GM18499 (cell line): Measurements from ENCODE around the gene SEC23A.
A peak's percentile ranks its signal among the peaks of the same experiment; 100 is the strongest.
"Not testable (repeated sequence)": the region's sequence is repeated elsewhere in the genome, so short reads cannot be mapped to it uniquely, and the experiment has no call there.

Source experiments
- ATAC-seq: cut with Tn5 transposase; IDR thresholded peaks from one replicate; pipeline ENCODE4 v1.9.1; 2021; ENCODE audit warnings: moderate number of reproducible peaks; ENCODE audit not compliant: insufficient read depth, unreplicated experiment

The SEC23A gene

GRCh38 chr14:39094515-39094914, 8.5 kb downstream of the SEC23A start:
- ATAC-seq, result no peak

GRCh38 chr14:39091716-39092115, 11.3 kb downstream of the SEC23A start:
- ATAC-seq, result no peak

DNA sequence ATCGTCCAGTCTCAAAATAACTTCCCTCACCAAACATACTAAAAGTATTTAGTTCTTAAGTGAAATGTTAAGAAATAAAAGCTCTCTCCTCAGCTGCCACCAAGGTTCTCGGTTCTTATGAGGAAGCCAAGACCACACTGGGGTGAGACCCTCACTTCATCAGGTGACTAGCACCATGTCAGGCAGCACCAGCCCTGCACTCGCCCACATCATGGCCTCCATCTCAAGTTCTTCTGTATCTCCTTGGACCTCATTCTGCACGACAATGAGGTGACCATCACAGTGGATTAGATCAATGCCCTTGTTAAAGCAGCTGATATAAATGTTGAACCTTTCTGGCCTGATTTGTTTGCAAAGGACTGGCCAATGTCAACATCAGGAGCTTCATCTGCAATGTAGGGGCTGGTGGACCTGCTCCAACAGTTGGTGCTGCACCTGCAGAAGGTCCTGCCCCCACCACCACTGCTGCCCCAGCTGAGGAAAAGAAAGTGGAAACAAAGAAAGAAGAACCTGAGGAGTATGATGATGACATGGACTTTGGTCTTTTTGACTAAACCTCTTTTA, 12.4 kb downstream of the SEC23A start:
- ATAC-seq, result no peak

DNA sequence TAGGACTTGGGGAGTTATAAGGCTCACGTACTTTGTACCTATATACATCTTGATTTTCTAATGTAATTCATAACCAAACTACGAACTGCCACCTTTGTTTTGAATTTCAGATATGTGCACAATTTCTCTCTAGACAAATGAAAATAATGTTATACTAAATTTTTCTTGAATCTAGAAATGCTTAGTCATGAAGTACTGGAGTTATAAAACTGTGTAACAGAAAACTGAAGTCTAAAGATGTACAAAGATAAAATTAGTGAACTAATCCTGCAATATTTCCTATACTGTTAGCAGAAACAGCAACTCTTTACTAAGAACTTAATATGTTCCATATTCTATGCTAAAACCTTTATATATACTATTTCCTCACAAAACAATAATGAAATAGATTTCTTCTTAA, 15.5 kb downstream of the SEC23A start:
- no peak for ATAC-seq

GRCh38 chr14:39085933-39086332, 17.1 kb downstream of the SEC23A start:
- no peak for ATAC-seq

DNA sequence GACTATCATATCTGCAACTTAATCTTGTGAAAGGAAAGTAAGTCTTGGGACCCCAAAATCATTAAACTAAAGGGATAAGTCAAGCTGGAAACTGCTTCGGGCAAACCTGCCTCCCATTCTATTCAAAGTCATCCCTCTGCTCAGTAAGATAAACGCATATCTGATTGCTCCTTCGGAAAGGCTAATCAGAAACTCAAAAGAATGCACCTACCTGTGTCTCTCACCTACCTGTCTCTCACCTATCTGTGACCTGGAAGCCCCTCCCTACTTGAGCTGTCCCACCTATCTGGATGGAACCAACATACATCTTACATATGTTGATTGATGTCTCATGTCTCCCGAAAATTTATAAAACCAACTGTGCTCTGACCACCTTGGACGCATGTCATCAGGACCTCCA, 19.9 kb downstream of the SEC23A start:
- no peak for ATAC-seq

DNA sequence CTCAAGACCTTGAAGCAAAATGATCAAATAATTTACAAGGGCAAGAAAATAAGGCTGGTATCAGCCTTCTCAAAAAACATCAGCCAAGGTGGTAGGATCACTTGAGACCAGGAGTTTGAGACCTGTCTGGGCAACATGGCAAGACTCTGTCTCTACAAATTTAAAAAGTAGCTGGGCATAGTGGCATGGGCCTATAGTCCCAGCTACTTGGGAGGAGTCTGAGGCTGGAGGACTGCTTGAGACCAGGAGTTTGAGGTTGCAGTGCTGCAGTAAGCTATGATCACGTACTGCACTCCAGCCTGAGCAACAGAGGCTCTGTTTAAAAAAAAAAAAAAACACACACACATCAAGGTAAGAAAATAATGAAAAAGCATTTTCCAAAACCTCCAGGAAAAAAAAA, 22.1 kb downstream of the SEC23A start:
- ATAC-seq, result no peak

DNA sequence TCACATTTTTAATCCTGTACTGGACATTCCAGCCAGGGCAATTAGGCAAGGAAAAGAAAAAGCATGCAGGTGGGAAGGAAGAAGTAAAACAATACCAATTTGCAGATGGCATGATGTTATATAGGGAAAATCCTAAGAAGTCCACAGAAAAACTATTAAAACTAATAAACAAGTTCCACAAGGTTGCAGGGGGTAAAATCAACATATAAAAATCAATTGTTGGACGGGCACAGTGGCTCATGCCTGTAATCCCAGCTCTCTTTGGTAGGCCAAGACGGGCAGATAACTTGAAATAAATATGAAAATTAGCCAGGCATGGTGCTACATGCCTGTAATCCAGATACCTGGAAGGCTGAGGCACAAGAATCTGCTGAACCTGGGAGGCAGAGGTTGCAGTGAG, 31.9 kb downstream of the SEC23A start:
- ATAC-seq, result no peak

GRCh38 chr14:39069923-39070322, 33.1 kb downstream of the SEC23A start:
- ATAC-seq, result no peak

DNA sequence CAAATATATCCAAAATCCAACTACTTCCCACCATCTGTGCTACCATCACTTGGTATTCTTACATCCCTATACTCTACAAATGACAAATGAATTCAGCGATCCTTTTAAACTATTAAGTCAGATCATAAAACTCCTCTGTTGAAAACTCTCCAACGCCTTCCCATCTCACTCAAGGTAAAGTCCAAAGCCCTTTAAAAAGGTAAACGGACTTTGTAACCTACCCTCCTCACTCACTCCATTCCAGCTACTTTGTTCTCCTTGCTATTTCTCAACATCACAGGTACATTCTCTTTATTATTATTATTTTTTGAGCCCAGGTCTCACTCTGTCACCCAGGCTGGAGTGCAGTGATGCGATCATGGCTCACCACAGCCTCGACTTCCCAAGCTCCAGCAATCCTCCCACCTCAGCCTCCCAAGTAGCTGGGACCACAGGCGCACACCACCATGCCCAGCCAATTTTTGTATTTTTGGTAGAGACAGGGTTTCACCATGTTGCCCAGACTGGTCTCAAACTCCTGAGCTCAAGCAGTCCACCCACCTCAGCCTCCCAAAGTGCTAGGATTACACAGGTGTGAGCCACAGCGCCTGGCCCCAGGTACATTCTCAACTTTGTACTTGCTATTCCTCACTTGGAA, 33.7 kb downstream of the SEC23A start:
- ATAC-seq, result not testable (repeated sequence)

DNA sequence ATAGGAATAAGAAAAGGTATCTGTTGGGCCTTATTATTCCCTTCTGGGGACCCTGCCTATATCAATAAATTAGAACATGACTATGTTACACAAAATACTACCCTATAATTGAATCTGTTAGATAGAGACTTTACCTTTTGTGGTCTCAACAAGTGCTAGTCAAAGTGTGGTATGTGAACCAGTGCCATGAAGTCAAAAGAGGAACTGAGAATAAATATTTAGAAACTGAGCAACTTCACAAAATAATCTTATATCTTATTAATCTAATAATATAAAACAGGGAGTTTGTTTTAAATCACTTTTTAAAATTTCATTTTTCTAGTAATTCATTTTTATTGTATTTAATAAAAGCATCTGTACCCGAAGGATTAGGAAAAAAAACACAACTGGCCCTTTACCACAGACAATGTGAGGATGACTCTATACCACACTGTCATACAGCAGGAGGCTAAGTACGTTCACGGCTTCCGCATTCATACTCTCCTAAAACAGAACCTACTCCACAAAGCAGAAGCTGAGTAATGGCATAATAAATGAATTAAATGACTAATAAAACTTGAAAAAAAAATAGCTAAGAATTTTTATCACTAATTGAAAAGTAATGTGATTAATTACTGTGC, 42.1 kb downstream of the SEC23A start:
- peak; percentile 99 for ATAC-seq

GRCh38 chr14:39055786-39056474, 47.1 kb downstream of the SEC23A start:
- no peak for ATAC-seq

DNA sequence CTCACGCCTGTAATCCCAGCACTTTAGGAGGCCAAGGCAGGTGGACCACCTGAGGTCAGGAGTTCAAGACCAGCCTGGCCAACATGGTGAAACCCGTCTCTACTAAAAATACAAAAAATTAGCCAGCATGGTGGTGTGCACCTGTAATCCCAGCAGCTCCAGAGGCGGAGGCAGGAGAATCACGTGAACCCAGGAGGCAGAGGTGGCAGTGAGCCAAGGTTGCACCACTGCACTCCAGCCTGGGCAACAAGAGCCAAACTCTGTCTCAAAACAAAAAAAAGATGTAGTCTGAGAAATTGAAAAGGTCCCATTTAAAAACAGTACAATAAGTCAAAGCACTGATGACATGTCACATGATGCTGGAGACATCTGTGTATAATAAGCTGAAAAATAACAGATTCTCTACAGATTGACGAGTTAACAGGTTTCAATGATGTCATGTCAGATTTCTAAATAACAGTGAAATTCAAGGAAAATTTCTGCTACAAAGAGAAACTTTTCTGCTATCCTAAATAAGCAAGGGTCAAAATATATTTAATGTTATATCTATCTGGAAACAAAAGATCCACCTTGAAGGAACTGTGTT, 50.1 kb downstream of the SEC23A start:
- not testable (repeated sequence) for ATAC-seq

DNA sequence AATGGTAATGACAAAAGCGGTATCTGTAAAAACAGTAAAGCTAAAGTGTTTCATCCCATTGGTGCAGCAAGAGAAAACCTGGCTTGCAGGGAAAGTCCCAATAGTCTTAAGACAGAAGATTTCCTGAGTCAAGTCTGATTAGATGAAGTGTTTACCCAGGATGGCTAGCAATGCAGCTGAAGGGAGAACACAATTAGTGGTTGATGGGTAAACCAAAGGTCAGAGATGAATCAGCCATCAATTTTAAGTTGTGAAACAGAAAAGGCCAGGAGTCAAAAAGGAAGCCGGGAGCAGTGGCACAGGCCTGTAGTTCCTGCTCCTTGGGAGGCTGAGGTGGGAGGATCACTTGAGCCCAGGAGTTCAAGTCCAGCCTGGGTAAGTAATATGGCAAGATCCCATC, 52.6 kb downstream of the SEC23A start:
- no peak for ATAC-seq

DNA sequence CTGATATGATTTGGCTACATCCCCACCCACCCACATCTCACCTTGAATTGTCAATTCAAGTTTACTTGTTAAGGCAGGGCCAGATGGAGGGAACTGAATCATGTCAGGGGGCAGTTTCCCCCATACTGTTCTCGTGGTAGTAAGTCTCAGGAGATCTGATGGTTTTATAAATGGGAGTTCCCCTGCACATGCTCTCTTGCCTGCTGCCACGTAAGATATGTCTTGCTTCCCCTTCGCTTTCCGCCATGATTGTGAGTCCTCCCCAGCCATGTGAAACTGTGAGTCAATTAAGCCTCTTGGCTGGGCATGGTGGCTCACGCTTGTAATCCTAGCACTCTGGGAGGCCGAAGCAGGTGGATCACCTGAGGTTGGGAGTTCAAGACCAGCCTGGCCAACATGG, 57.1 kb downstream of the SEC23A start:
- not testable (repeated sequence) for ATAC-seq

- no peak for ATAC-seq
Measured at GRCh38 chr14:39043352-39043943, 59.6 kb downstream of the SEC23A start.

DNA sequence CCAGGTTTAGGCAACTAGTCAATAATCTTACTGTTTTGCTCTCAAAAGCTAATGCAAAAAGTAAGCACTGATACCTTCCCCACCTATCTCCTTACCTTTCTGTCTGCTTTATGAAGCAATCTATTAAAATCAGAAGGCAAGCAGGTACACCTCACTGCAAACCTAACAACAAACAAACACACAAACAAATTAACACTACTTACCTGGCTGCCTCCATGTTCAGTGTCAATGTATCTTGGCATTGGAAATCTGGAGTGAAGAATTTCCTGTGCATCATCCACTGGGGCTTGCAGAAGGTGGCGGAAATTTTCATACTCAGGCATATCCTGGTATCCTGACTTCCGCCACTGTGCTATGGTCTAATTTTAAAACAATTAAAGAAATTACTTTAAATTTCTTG, 62.5 kb downstream of the SEC23A start:
- ATAC-seq, result no peak

DNA sequence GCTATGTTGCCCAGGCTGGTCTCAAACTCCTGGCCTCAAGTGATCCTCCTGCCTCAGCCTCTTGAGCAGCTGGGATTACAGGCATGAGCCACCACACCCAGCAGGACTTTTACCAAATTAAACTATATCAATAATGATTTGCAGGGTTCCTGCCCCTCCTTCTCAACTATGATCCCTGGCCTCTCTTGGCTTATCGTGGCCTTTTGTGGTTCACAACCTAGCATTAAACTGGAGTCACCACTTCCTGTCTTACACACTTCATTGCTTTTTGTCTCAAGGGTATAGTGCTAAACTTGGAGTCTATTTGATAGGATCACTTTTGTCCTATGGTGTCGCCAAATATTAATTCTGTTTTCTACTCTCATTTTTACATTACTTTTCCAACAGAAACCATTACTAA, 64.5 kb downstream of the SEC23A start:
- ATAC-seq, result no peak

GRCh38 chr14:39036760-39037159, 66.3 kb downstream of the SEC23A start:
- no peak for ATAC-seq

DNA sequence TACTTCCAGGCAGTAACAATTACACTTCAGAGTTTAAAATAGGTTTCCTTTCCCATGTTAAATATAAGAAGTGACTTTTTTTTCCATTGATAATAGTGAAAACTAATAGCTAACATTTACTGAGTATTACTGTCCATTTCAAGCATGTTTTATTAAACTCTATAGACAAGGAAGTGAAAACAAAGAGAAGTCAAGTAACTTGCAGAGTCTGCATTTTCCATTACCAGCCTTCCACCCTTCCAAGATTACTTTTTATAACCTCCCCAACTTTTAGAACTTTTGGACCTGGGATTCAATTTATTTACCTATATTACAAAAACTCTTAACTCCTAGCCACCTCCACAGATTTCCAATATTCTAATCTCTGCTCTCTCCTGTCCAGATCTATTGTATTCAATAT, 67.7 kb downstream of the SEC23A start:
- no peak for ATAC-seq
